RWPE2 (cell line): ENCODE data around the gene ADAM12.
A peak's percentile ranks its signal among the peaks of the same experiment; 100 is the strongest.
"Not testable (repeated sequence)": the region's sequence is repeated elsewhere in the genome, so short reads cannot be mapped to it uniquely, and the experiment has no call there.

Experiments
- ATAC-seq: fragments of 200-7000 bp; cut with Tn5 transposase; 3 replicates; pipeline ENCODE4 v1.9.1; 2021; ENCODE audit warnings: low read depth
- DNase-seq: peaks from one replicate; pipeline ENCODE4 v3.0.0-alpha.2; 2020; ENCODE audit warnings: low spot score
- H3K27ac ChIP-seq: fragments of 450-650 bp; 2 replicates; pipeline ENCODE4 v1.5.1; 2017; ENCODE audit warnings: mild to moderate bottlenecking; ENCODE audit not compliant: poor library complexity, severe bottlenecking
- H3K27me3 ChIP-seq: fragments of 250-450 bp; sonication (Bioruptor Pico); 2 replicates; pipeline ENCODE4 v1.5.1; 2021; ENCODE audit warnings: mild to moderate bottlenecking, moderate library complexity; ENCODE audit not compliant: insufficient read depth, poor library complexity, severe bottlenecking
- H3K36me3 ChIP-seq: fragments of 250-450 bp; sonication (Bioruptor Pico); 2 replicates; pipeline ENCODE4 v1.5.1; 2020; ENCODE audit warnings: low read depth, mild to moderate bottlenecking, moderate library complexity
- H3K4me1 ChIP-seq: fragments of 250-450 bp; sonication (Bioruptor Pico); 2 replicates; pipeline ENCODE4 v1.5.1; 2021; ENCODE audit warnings: mild to moderate bottlenecking, moderate library complexity; ENCODE audit not compliant: insufficient read depth, poor library complexity, severe bottlenecking
- H3K4me3 ChIP-seq: fragments of 250-450 bp; sonication (Bioruptor Pico); 2 replicates; pipeline ENCODE4 v1.5.1; 2021; ENCODE audit warnings: mild to moderate bottlenecking, moderate library complexity; ENCODE audit not compliant: severe bottlenecking
- H3K9me3 ChIP-seq: fragments of 250-450 bp; sonication (Bioruptor Pico); 2 replicates; pipeline ENCODE4 v1.5.1; 2021; ENCODE audit warnings: mild to moderate bottlenecking, moderate library complexity; ENCODE audit not compliant: severe bottlenecking
- CTCF ChIP-seq: fragments of 450-650 bp; IDR thresholded peaks from one replicate; pipeline ENCODE4 v1.5.1; 2017; ENCODE audit warnings: mild to moderate bottlenecking, moderate library complexity; ENCODE audit not compliant: poor library complexity, severe bottlenecking

ADAM12 gene

GRCh38 chr10:126350216-126350992, 37.9 kb downstream of the ADAM12 start:
- Histone ChIP-seq H3K4me3 (no peak overlapping the region), H3K36me3 (no peaks in the 10 kb centered on the region), H3K27ac (peak overlapping the region; percentile 40), H3K4me1 (peaks cover 12% of the 10 kb centered on the region), H3K27me3 (no peaks in the 10 kb centered on the region), H3K9me3 (no peaks in the 10 kb centered on the region)
- TF ChIP-seq CTCF = no peak
- ATAC-seq (peak; percentile 99), DNase-seq (peak; percentile 86)

GRCh38 chr10:126349676-126350075, 38.6 kb downstream of the ADAM12 start:
- H3K4me3 ChIP-seq = no peak overlapping the region
- ATAC-seq = no peak

GRCh38 chr10:126349101-126349500, 39.2 kb downstream of the ADAM12 start:
- H3K27ac ChIP-seq = no peak overlapping the region
- no peak for TF ChIP-seq CTCF
- no peaks in the 10 kb centered on the region for H3K36me3 ChIP-seq
- no peak for DNase-seq
- peaks cover 12% of the 10 kb centered on the region for H3K4me1 ChIP-seq
- no peak overlapping the region for H3K4me3 ChIP-seq
- H3K27me3 ChIP-seq = no peaks in the 10 kb centered on the region
- ATAC-seq = no peak
- H3K9me3 ChIP-seq = no peaks in the 10 kb centered on the region

More at GRCh38 chr10:126349676-126350075, 38.6 kb downstream of the ADAM12 start:
- peaks cover 12% of the 10 kb centered on the region for H3K4me1 ChIP-seq
- no peaks in the 10 kb centered on the region for H3K9me3 ChIP-seq
- no peaks in the 10 kb centered on the region for H3K27me3 ChIP-seq
- no peaks in the 10 kb centered on the region for H3K36me3 ChIP-seq
- no peak for DNase-seq
- TF ChIP-seq CTCF = no peak
- peak overlapping the region; percentile 40 for H3K27ac ChIP-seq

- not testable (repeated sequence) for H3K4me1 ChIP-seq
Measured at GRCh38 chr10:126343496-126343895, 44.8 kb downstream of the ADAM12 start.

GRCh38 chr10:126342680-126343079, 45.6 kb downstream of the ADAM12 start:
- Histone ChIP-seq H3K36me3 (no peaks in the 10 kb centered on the region), H3K4me1 (no peaks in the 10 kb centered on the region), H3K9me3 (no peaks in the 10 kb centered on the region), H3K27me3 (no peaks in the 10 kb centered on the region), H3K4me3 (no peak overlapping the region), H3K27ac (no peak overlapping the region)
- ATAC-seq = no peak
- DNase-seq = no peak
- TF ChIP-seq CTCF = no peak

More at GRCh38 chr10:126343496-126343895, 44.8 kb downstream of the ADAM12 start:
- not testable (repeated sequence) for H3K27ac ChIP-seq, DNase-seq, ATAC-seq, H3K4me3 ChIP-seq, H3K9me3 ChIP-seq, H3K36me3 ChIP-seq, H3K27me3 ChIP-seq
